HepG2 (cell line): ENCODE data around the gene DCHS2. TPM values are rescaled to one million over a fixed set of nuclear protein-coding genes. Genes with fewer than 3 reads are reported as not detected.

Source experiments
- ATAC-seq: fragments of 200-7000 bp; cut with Tn5 transposase; 3 replicates; pipeline ENCODE4 v1.9.1; 2020; ENCODE audit warnings: mild to moderate bottlenecking, moderate library complexity
- BruUV-seq: library from RNA; stranded (reverse); fragments of 400-500 nt; replicated peaks from 2 replicates; lab custom pipeline; 2021; lab: Mats Ljungman, UMichigan
- CTCF ChIA-PET: fragments of 300-600 bp; formaldehyde crosslinking; extraction: SDS; loops from one replicate; lab custom pipeline; 2021; ENCODE audit warnings: low total read pairs, inconsistent platforms, low intra/inter-chr PET ratio; lab: Yijun Ruan, JAX
- POLR2A ChIA-PET: fragments of 350-600 bp; sonication (Branson Sonifier 250); formaldehyde crosslinking; loops from one replicate; lab custom pipeline; 2020; ENCODE audit warnings: antibody characterized with exemption, inconsistent platforms; lab: Yijun Ruan, JAX
- DNase-seq: peaks from one replicate; pipeline ENCODE4 v3.0.0-alpha.2; 2015; ENCODE audit warnings: low spot score
- FAIRE-seq: peaks from 3 replicates; lab custom pipeline; 2011; peaks lifted over from hg19 to GRCh38; lab: Jason Lieb, UNC
- H2AFZ ChIP-seq: one replicate; pipeline ENCODE4 v1.6.1; 2011; ENCODE audit warnings: low read length, inconsistent platforms
- H3K27ac ChIP-seq: fragments of 300-600 bp; 3 replicates; pipeline ENCODE4 v1.8.0; 2011; ENCODE audit warnings: mixed run types, mild to moderate bottlenecking, mixed read lengths, low read length, inconsistent platforms; ENCODE audit not compliant: insufficient read depth; ENCODE audit errors: extremely low read length
- H3K27me3 ChIP-seq, 2 experiments: fragments of 200-600 bp in 1 of 2; 2 replicates in 1 of 2; 3 replicates in 1 of 2; pipeline versions ENCODE4 v1.6.0 to v1.8.0; 2011; ENCODE audit warnings: low read length in 2 of 2, mild to moderate bottlenecking in 2 of 2, moderate library complexity in 2 of 2, inconsistent platforms in 1 of 2; ENCODE audit not compliant: insufficient read depth in 2 of 2, control insufficient read depth in 1 of 2
- H3K36me3 ChIP-seq, 2 experiments: fragments of 200-600 bp in 1 of 2; replicated peaks in 1 of 2; 2 replicates in 1 of 2; 3 replicates in 1 of 2; pipeline versions ENCODE4 v1.5.1 to v1.8.0; 2011; ENCODE audit warnings: low read length in 2 of 2, inconsistent platforms in 1 of 2; ENCODE audit not compliant: insufficient read depth in 2 of 2, control insufficient read depth in 1 of 2
- H3K4me1 ChIP-seq: 2 replicates; pipeline ENCODE4 v1.5.1; 2012; ENCODE audit warnings: low read length, inconsistent platforms; ENCODE audit not compliant: insufficient read depth
- H3K4me2 ChIP-seq: 2 replicates; pipeline ENCODE4 v1.6.0; 2011; ENCODE audit warnings: low read depth, low read length, inconsistent platforms
- H3K4me3 ChIP-seq, 3 experiments: fragments of 200-600 bp in 1 of 3; sonication (generic), shearing (Covaris generic) in 1 of 3; replicated peaks in 1 of 3; 2 replicates each; pipeline ENCODE4 v1.5.1; 2011 to 2016; ENCODE audit warnings: low read length in 3 of 3, inconsistent platforms in 2 of 3, low read depth in 2 of 3, mild to moderate bottlenecking in 2 of 3, control low read depth in 1 of 3, mixed read lengths in 1 of 3; ENCODE audit not compliant: insufficient read depth in 1 of 3
- H3K79me2 ChIP-seq: one replicate; pipeline ENCODE4 v1.6.1; 2011; ENCODE audit warnings: low read length, inconsistent platforms; ENCODE audit not compliant: insufficient read depth
- H3K9ac ChIP-seq: 2 replicates; pipeline ENCODE4 v1.6.0; 2011; ENCODE audit warnings: mild to moderate bottlenecking, low read depth, low read length, inconsistent platforms; ENCODE audit not compliant: insufficient read depth
- H3K9me3 ChIP-seq: 2 replicates; pipeline ENCODE4 v1.5.1; 2012; ENCODE audit warnings: mild to moderate bottlenecking, low read length
- H4K20me1 ChIP-seq: 2 replicates; pipeline ENCODE4 v1.6.0; 2011; ENCODE audit warnings: inconsistent platforms, mild to moderate bottlenecking, low read length, moderate library complexity; ENCODE audit not compliant: insufficient read depth
- CC2D1A ChIP-seq: sonication (generic); formaldehyde crosslinking; IDR thresholded peaks from 2 replicates; pipeline ENCODE4 v1.8.1; 2023; ENCODE audit warnings: mild to moderate bottlenecking, missing genetic modification reagents
- HDAC2 ChIP-seq: sonication (generic); formaldehyde crosslinking; IDR thresholded peaks from 2 replicates; pipeline ENCODE4 v1.4.0; 2020; ENCODE audit warnings: missing genetic modification reagents
- IRF9 ChIP-seq: sonication (generic); formaldehyde crosslinking; IDR thresholded peaks from 2 replicates; pipeline ENCODE4 v1.8.0; 2022; ENCODE audit warnings: missing genetic modification reagents, mild to moderate bottlenecking, borderline replicate concordance
- JARID2 ChIP-seq: sonication (generic); formaldehyde crosslinking; IDR thresholded peaks from 2 replicates; pipeline ENCODE4 v1.8.1; 2023; ENCODE audit warnings: missing genetic modification reagents, inconsistent platforms; ENCODE audit not compliant: insufficient replicate concordance
- KAT2B ChIP-seq: fragments of 150-350 bp; IDR thresholded peaks from 2 replicates; pipeline ENCODE4 v1.6.1; 2014; ENCODE audit warnings: low read depth, low read length, borderline replicate concordance
- NCOA1 ChIP-seq: sonication (generic); formaldehyde crosslinking; IDR thresholded peaks from 2 replicates; pipeline ENCODE4 v1.9.0; 2021; ENCODE audit warnings: missing genetic modification reagents
- PAWR ChIP-seq: sonication (generic); formaldehyde crosslinking; IDR thresholded peaks from 2 replicates; pipeline ENCODE4 v1.4.0; 2020; ENCODE audit warnings: missing genetic modification reagents, mild to moderate bottlenecking, borderline replicate concordance
- RXRB ChIP-seq: IDR thresholded peaks from 2 replicates; pipeline ENCODE4 v1.6.1; 2016; ENCODE audit warnings: borderline replicate concordance, missing genetic modification reagents, missing compliant biosample characterization
- SOX13 ChIP-seq, 3 experiments: fragments of 450-650 bp in 1 of 3; sonication (generic) in 1 of 3; formaldehyde crosslinking in 1 of 3; IDR thresholded peaks in 2 of 3; conservative IDR thresholded peaks in 1 of 3; 2 replicates each; pipeline versions ENCODE4 v1.5.0 to v1.6.1; 2016 to 2020; ENCODE audit warnings: antibody characterized with exemption in 1 of 3, mild to moderate bottlenecking in 1 of 3, missing compliant biosample characterization in 1 of 3, missing genetic modification reagents in 1 of 3, moderate library complexity in 1 of 3
- SRF ChIP-seq: IDR thresholded peaks from 2 replicates; pipeline ENCODE4 v1.6.1; 2011; ENCODE audit warnings: mild to moderate bottlenecking, low read depth, low read length, moderate library complexity
- ZBTB40 ChIP-seq, 2 experiments: fragments of 450-650 bp in 1 of 2; sonication (generic) in 1 of 2; formaldehyde crosslinking in 1 of 2; IDR thresholded peaks; 2 replicates each; pipeline versions ENCODE4 v1.6.1 to v1.8.0; 2016 to 2022; ENCODE audit warnings: antibody characterized with exemption in 1 of 2, mild to moderate bottlenecking in 1 of 2, missing genetic modification reagents in 1 of 2
- ZC3H13 ChIP-seq: sonication (generic); formaldehyde crosslinking; IDR thresholded peaks from 2 replicates; pipeline ENCODE4 v1.8.1; 2023; ENCODE audit warnings: mild to moderate bottlenecking, missing genetic modification reagents, moderate library complexity
- ZNF605 ChIP-seq: sonication (generic); formaldehyde crosslinking; IDR thresholded peaks from 2 replicates; pipeline ENCODE4 v1.8.0; 2022; ENCODE audit warnings: mild to moderate bottlenecking, missing genetic modification reagents
- ZNF761 ChIP-seq: sonication (generic); formaldehyde crosslinking; conservative IDR thresholded peaks from 2 replicates; pipeline ENCODE4 v1.4.0; 2020; ENCODE audit warnings: mild to moderate bottlenecking, missing genetic modification reagents
- WGBS: methylation state at CpG from one replicate; pipeline ENCODE4 v1.1.6; 2017; ENCODE audit warnings: low lambda C conversion rate; 5-methylcytosine and 5-hydroxymethylcytosine counted together
- in situ Hi-C: cut with HindIII; loops from 2 replicates; pipeline ENCODE4 v1.10.0; 2017; ENCODE audit warnings: low pct_unique_long_range_greater_than_20kb; ENCODE audit not compliant: extremely low pct_ligation_motif_present
- intact Hi-C: fragments of 100-400 bp; cut with micrococcal nuclease; formaldehyde crosslinking; loops from one replicate; pipeline ENCODE4 v1.10.0; 2022; ENCODE audit not compliant: unreplicated experiment
- polyA plus RNA-seq, 8 experiments: library from polyadenylated mRNA; depleted of rRNA in 3 of 8; stranded (reverse) in 7 of 8; unstranded in 1 of 8; fragments of >200 nt; fragmentation: Illumina TruSeq in 4 of 8; extraction: Trizol in 4 of 8; gene quantifications; 2 replicates each; pipeline versions ENCODE4 v1.2.1 to v1.2.3, GENCODE V29; 2011 to 2016; ENCODE audit warnings: low read depth in 4 of 8, missing spikeins in 1 of 8, mixed read lengths in 1 of 8; ENCODE audit not compliant: insufficient read depth in 1 of 8
- total RNA-seq, 5 experiments: library from RNA; depleted of rRNA; stranded (reverse); fragments of >200 nt; fragmentation: Illumina TruSeq; extraction: Trizol; gene quantifications; 2 replicates each; pipeline ENCODE4 v1.2.3, GENCODE V29; 2016; ENCODE audit warnings: low read depth in 1 of 5

DCHS2 gene
- total and polyA plus RNA-seq, 2 of the 13 experiments (the other 11 are each of a cell fraction or from before 2014, with no cell fraction given), result 0.03 TPM; not detected in 1

DNA sequence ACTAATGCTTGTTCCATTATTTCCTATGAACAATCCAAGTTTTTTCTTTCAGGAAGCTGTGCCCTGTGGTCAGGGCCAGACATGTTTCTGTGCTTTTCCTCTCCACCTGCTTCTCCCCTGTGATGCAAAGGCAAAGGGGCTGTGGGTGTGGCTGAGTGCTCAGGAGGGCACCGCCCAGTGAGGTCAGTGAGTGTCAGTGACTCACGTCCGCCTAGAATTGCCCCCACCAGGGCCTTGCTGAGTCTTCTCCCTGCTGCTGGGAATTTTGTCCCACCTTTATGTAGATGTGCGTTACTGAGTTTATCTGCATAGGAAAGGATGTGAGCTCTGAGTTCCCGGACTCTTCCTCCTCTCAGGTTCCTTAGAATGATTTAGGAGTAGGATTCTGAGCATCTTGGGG, 283.2 kb downstream of the DCHS2 start:
- DNase-seq, result no peak
- no peak for FAIRE-seq
- Histone ChIP-seq H3K36me3 (no peaks in the 10 kb centered on the region), H3K27ac (no peak overlapping the region), H3K4me3 (no peak overlapping the region), H3K79me2 (no peaks in the 10 kb centered on the region), H3K9ac (no peak overlapping the region), H3K4me1 (no peaks in the 10 kb centered on the region), H3K9me3 (no peaks in the 10 kb centered on the region), H4K20me1 (no peaks in the 10 kb centered on the region), H3K27me3 (no peaks in the 10 kb centered on the region), H2AFZ (no peak overlapping the region), H3K4me2 (no peak overlapping the region)
- CTCF ChIA-PET, result no interaction called here
- ATAC-seq, result no peak
- POLR2A ChIA-PET, result no interaction called here
- no TSS peak for BruUV-seq
- 11% methylated on average over 5 of the region's 5 CpGs for WGBS
- in situ Hi-C loops, result no loop called here
- intact Hi-C loops, result no loop called here
- TF ChIP-seq SOX13 (IDR thresholded peaks at IDR 0.05) (no peak), SOX13 (CRISPR knock-in tag; conservative IDR thresholded peaks at IDR 0.05 in 1 of 2, IDR thresholded peaks at IDR 0.05 in 1 of 2) (no peak), IRF9 (no peak), JARID2 (no peak), CC2D1A (CRISPR knock-in tag) (no peak), ZC3H13 (no peak), ZBTB40 (IDR thresholded peaks at IDR 0.05) (no peak), ZBTB40 (CRISPR knock-in tag; IDR thresholded peaks at IDR 0.05) (no peak), HDAC2 (CRISPR knock-in tag) (no peak), SRF (no peak), NCOA1 (no peak), PAWR (no peak), KAT2B (no peak), ZNF605 (CRISPR knock-in tag) (no peak), RXRB (no peak), ZNF761 (no peak)
